ENCODE data around the gene ALDH2. TPM values are rescaled to one million over a fixed set of nuclear protein-coding genes. Genes with fewer than 3 reads are reported as not detected.
"Not testable (repeated sequence)": the region's sequence is repeated elsewhere in the genome, so short reads cannot be mapped to it uniquely, and the experiment has no call there.

The ALDH2 gene
- total RNA-seq = 10 to 100 TPM; 79.9 to 96.9 TPM
- long read RNA-seq, donor 1, full-length matches to known transcripts = 96 of 121 reads
- long read RNA-seq, donor 1, partial matches to known transcripts = 19 of 121 reads
- long read RNA-seq, donor 1, other reads (novel, unspliced or antisense) = 6 of 121 reads
- long read RNA-seq, donor 2, full-length matches to known transcripts = 732 of 797 reads
- long read RNA-seq, donor 2, partial matches to known transcripts = 34 of 797 reads
- long read RNA-seq, donor 2, other reads (novel, unspliced or antisense) = 31 of 797 reads

GRCh38 chr12:111766608-111767361, at the start of gene ALDH2:
Gene ALDH2 (plus strand): TSS chr12:111766933. CDS start chr12:111766983, 50 bp downstream.
- peak; percentile 88 for DNase-seq (ENCODE audit: low spot score)
- intact Hi-C loops (cut with DNase I) = no loop called here

- intact Hi-C loops (cut with DNase I); DNase-seq (ENCODE audit: low spot score): not testable (repeated sequence)
Measured at GRCh38 chr12:111719316-111719715, 47.4 kb upstream of the ALDH2 start.

GRCh38 chr12:111720457-111720856, 46.3 kb upstream of the ALDH2 start:
- intact Hi-C loops (cut with DNase I) = no loop called here
- DNase-seq (ENCODE audit: low spot score) = no peak

DNA sequence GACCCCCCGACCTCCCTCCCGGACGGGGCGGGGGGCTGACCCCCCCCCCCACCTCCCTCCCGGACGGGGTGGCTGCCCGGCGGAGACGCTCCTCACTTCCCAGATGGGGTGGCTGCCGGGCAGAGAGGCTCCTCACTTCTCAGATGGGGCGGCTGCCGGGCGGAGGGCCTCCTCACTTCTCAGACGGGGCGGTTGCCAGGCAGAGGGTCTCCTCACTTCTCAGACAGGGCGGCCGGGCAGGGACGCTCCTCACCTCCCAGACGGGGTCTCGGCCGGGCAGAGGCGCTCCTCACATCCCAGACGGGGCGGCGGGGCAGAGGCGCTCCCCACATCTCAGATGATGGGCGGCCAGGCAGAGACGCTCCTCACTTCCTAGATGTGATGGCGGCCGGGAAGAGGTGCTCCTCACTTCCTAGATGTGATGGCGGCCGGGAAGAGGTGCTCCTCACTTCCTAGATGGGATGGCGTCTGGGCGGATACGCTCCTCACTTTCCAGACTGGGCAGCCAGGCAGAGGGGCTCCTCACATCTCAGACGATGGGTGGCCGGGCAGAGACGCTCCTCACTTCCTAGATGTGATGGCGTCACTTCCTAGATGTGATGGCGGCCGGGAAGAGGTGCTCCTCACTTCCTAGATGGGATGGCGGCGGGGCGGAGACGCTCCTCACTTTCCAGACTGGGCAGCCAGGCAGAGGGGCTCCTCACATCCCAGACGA, 42.9 kb upstream of the ALDH2 start:
- DNase-seq (ENCODE audit: low spot score); intact Hi-C loops (cut with DNase I): not testable (repeated sequence)

- intact Hi-C loops (cut with DNase I) = no loop called here
- no peak for DNase-seq (ENCODE audit: low spot score)
Measured at GRCh38 chr12:111728795-111729194, 37.9 kb upstream of the ALDH2 start.

DNA sequence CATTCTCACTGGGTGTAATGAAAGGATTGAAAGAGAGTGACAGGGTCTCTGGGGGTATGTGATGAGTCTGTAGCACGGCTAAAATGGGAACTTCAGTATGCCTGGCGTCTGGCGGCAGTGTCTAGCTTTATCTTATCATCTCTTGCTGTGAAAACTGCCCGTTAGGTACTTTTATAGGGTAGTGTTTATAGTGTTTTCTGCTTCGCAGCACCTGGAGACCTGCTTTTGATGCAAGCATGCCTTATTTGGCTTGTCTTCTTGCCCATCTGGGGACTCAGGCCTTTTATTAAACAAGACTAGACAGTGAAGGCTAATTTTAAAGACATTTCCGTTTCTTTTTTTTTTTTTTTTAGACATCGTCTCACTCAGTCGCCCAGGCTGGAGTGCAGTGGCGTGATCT, 36.3 kb upstream of the ALDH2 start:
- no peak for DNase-seq (ENCODE audit: low spot score)
- intact Hi-C loops (cut with DNase I) = no loop called here

DNA sequence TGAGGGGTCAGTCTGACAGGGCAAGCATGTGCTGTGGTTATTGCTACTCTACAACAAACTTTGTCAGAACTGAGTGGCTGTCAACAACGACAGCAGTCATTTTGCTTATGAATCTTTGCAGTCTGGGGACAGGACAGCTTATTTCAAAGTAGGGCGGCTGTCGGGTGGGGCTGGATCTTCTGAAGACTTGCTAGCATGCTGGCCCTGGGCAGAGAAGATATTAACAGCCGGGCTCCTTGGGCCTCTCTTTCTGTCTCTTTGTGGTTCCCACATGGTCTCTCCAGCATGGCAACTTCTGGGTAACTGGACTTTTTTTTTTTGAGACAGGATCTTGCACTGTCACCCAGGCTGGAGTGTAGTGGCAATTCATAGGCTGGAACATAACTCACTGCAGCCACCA, 33.9 kb upstream of the ALDH2 start:
- no peak for DNase-seq (ENCODE audit: low spot score)
- intact Hi-C loops (cut with DNase I) = no loop called here

- DNase-seq (ENCODE audit: low spot score) = no peak
- intact Hi-C loops (cut with DNase I) = no loop called here
Measured at GRCh38 chr12:111733340-111733915, 33.3 kb upstream of the ALDH2 start.

- intact Hi-C loops (cut with DNase I); DNase-seq (ENCODE audit: low spot score): not testable (repeated sequence)
Measured at GRCh38 chr12:111739524-111739923, 27.2 kb upstream of the ALDH2 start.

DNA sequence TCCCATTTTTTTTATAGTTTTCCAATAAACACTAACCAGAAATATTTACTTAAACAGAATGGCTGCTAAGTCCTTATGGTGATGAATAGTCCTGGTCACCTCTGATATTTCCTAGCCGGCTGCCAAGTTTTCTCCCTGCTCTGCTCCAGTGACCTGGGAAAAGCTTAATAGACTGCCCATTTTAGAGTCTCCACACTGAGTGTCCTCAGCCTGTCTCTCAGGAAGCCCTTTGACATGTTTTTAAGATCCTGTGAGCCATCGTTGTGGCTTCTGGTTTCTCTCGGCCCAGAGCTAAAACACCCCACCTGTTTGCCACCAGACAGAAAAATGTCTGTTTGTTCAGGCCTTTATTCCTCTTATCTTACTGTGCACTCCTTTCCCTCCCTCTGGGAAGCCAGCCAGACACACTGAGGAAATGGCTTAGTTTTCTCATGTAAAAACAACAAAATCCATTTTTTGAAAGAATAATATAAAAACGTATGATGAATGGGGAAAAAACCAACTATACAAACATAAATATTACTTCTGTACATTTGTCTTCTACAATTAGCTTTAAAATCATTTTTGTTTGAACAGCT, 25.4 kb upstream of the ALDH2 start:
- DNase-seq (ENCODE audit: low spot score) = no peak
- intact Hi-C loops (cut with DNase I) = loop anchor here in 1 of 2 donors (1.0 kb wide), 1 partner anchor 20 kb away; no protein-coding TSS in a partner anchor

DNA sequence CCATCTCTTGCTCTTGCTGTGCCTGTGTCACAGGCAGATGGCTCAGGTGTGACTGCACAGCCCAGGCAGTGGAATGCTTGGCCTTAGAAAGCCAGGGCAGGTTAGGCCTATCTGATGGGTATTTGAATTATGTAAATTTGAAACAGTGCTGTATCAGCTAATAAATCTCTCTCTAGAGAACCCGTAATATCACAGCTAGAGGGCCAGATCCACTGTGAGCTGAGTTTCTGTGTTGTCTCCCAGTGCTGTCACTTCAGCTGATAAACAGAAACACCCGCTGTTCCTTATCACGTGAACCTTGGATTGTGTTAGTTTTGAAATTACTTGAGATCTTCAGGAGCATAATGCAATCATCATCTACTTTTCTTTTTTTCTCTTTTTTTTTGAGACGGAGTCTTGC, 21.5 kb upstream of the ALDH2 start:
- intact Hi-C loops (cut with DNase I) = no loop called here
- no peak for DNase-seq (ENCODE audit: low spot score)

DNA sequence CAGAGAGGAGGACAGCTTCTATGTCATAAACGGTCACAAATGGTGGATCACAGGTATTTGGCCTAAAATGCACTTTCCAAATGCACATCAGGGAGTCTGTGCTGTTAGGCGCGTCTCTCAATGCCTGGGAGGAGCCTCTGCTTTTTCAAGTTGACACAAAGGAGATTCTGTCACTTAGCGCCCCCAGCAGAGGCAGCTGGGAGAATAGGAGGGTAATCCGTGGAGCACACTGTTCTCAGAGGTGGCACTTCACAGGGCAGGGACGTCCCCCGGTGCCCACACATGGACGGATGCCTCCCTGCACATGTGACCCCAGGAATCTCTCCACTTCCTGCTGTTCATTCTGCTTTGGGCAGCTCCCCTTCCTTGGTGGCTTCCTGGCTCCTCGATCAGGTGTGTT, 19.4 kb upstream of the ALDH2 start:
- intact Hi-C loops (cut with DNase I) = no loop called here

DNA sequence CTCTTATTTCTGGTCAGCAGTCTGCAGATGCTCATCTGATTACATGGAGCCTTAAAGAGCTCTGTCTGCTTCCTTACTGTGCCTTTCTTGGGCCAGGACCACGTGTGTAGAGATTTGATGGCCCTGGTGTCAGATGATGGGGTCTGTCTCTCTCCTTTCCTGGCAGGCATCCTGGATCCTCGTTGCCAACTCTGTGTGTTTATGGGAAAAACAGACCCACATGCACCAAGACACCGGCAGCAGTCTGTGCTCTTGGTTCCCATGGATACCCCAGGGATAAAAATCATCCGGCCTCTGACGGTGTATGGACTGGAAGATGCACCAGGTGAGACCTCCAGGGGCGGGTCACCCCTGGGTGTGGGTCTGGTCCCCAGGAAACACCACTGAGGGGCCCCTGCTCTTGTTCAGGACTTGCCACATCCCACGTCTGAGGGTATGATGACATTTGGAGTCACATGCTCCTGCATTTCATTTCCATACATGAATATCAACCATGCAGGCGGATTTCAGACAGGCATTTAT, 18.5 kb upstream of the ALDH2 start:
- intact Hi-C loops (cut with DNase I) = no loop called here
- no peak for DNase-seq (ENCODE audit: low spot score)

More for the DNA sequence above, 19.4 kb upstream of the ALDH2 start:
- DNase-seq (ENCODE audit: low spot score) = no peak

GRCh38 chr12:111748867-111749266, 17.9 kb upstream of the ALDH2 start:
- no peak for DNase-seq (ENCODE audit: low spot score)
- intact Hi-C loops (cut with DNase I) = no loop called here

DNA sequence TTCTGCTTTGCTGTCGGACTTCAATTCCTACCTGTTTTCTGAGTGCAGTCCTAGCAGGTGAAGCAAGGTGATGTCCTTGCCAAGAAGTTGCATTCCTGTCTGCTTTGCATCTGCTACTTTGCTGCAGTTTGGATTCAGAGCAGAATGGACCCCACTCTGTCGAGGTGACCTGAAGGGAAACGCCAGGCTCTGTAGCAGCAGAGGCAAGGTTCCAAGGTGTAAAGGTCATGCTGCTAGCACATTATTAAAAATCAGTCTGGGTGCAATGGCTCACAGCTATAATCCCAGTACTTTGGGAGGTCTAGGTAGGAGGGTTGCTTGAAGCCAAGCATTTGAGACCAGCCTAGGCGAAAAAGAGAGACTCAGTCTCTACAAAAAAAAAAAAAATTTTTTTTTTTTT, 17.3 kb upstream of the ALDH2 start:
- no peak for DNase-seq (ENCODE audit: low spot score)
- intact Hi-C loops (cut with DNase I) = no loop called here

- intact Hi-C loops (cut with DNase I) = loop anchor here in 1 of 2 donors (5.0 kb wide), 1 partner anchor 59 kb away; no protein-coding TSS in a partner anchor
- DNase-seq (ENCODE audit: low spot score) = peak; percentile 86
Measured at GRCh38 chr12:111753144-111753881, 13.4 kb upstream of the ALDH2 start.

DNA sequence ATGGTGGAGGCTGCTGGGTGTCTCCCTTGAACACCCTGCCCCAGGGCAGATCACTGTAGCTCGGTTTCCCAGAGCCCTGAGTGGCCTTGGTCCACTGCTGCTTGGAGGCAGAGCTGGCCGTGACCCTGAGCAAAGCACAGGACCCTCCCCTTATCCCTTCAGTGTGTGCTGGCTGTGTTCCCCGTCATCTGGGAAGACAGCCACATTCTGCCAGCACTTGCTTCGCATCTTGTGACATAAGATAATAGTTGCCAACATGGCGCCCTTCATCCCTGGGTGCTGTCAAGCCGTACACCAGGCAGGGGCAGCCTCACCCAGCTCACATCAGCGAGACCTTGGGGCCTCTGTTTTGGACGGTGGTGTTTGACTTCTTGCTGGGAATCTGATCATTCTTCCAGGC, 12.1 kb upstream of the ALDH2 start:
- intact Hi-C loops (cut with DNase I) = loop anchor here (2.0 to 5.0 kb wide), 2 partner anchors 58 kb away; no protein-coding TSS in a partner anchor
- no peak for DNase-seq (ENCODE audit: low spot score)

DNA sequence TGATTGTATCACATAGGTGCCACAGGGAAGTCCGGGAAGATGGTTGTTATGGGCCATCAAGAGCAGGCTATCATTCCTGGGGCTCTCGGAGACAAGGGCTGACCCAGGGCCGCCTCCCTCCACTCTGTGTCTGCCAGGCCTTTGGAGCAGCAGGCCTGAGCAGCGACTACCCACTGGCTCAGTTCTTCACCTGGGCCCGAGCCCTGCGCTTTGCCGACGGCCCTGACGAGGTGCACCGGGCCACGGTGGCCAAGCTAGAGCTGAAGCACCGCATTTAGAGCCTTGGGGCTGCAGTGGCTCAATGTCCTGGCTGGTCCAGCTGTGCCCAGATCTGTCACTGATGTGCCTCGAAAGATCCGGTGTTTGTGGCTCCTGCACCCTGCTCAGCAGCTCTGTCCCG, 10.5 kb upstream of the ALDH2 start:
- DNase-seq (ENCODE audit: low spot score) = no peak
- intact Hi-C loops (cut with DNase I) = no loop called here

Measured in posterior vena cava (tissue), 2 donors.